HepG2 (cell line): ENCODE results near the gene PVR. TPM values are rescaled to one million over a fixed set of nuclear protein-coding genes. Genes with fewer than 3 reads are reported as not detected.
A peak's percentile ranks its signal among the peaks of the same experiment; 100 is the strongest.

Experiments used
- CCDC6 ChIP-seq: sonication (generic); formaldehyde crosslinking; IDR thresholded peaks from 2 replicates; pipeline ENCODE4 v1.8.1; 2022; ENCODE audit warnings: mild to moderate bottlenecking, missing genetic modification reagents, moderate library complexity
- HES4 ChIP-seq: sonication (generic); formaldehyde crosslinking; IDR thresholded peaks from 2 replicates; pipeline ENCODE4 v1.9.0; 2021; ENCODE audit warnings: mild to moderate bottlenecking, missing genetic modification reagents, borderline replicate concordance
- HNRNPH1 ChIP-seq: fragments of 200-400 bp; formaldehyde crosslinking; optimal IDR thresholded peaks from 2 replicates; pipeline ENCODE3; 2017; ENCODE audit warnings: mild to moderate bottlenecking, low read depth, low read length
- JARID2 ChIP-seq: sonication (generic); formaldehyde crosslinking; IDR thresholded peaks from 2 replicates; pipeline ENCODE4 v1.8.1; 2023; ENCODE audit warnings: missing genetic modification reagents, inconsistent platforms; ENCODE audit not compliant: insufficient replicate concordance
- NFKB2 ChIP-seq: sonication (generic); formaldehyde crosslinking; IDR thresholded peaks from 2 replicates; pipeline ENCODE4 v1.4.0; 2020; ENCODE audit warnings: missing genetic modification reagents, borderline replicate concordance
- NR1H2 ChIP-seq: sonication (generic); formaldehyde crosslinking; IDR thresholded peaks from 2 replicates; pipeline ENCODE4 v1.8.1; 2022; ENCODE audit warnings: low read depth, missing genetic modification reagents, borderline replicate concordance
- PLRG1 ChIP-seq: fragments of 450-650 bp; conservative IDR thresholded peaks from 2 replicates; pipeline ENCODE4 v1.6.1; 2016
- SATB2 ChIP-seq: sonication (generic); formaldehyde crosslinking; IDR thresholded peaks from 2 replicates; pipeline ENCODE4 v1.5.0; 2020; ENCODE audit warnings: missing genetic modification reagents
- SMC3 ChIP-seq: IDR thresholded peaks from 2 replicates; pipeline ENCODE4 v1.6.1; 2011; ENCODE audit warnings: low read length, improper control_type of control experiment
- ZC3H13 ChIP-seq: sonication (generic); formaldehyde crosslinking; IDR thresholded peaks from 2 replicates; pipeline ENCODE4 v1.8.1; 2023; ENCODE audit warnings: mild to moderate bottlenecking, missing genetic modification reagents, moderate library complexity
- ZNF263 ChIP-seq: sonication (generic); formaldehyde crosslinking; IDR thresholded peaks from 2 replicates; pipeline ENCODE4 v1.4.0; 2020; ENCODE audit warnings: missing genetic modification reagents
- polyA plus RNA-seq, 8 experiments: library from polyadenylated mRNA; depleted of rRNA in 3 of 8; stranded (reverse) in 7 of 8; unstranded in 1 of 8; fragments of >200 nt; fragmentation: Illumina TruSeq in 4 of 8; extraction: Trizol in 4 of 8; gene quantifications; 2 replicates each; pipeline versions ENCODE4 v1.2.1 to v1.2.3, GENCODE V29; 2011 to 2016; ENCODE audit warnings: low read depth in 4 of 8, missing spikeins in 1 of 8, mixed read lengths in 1 of 8; ENCODE audit not compliant: insufficient read depth in 1 of 8
- total RNA-seq, 5 experiments: library from RNA; depleted of rRNA; stranded (reverse); fragments of >200 nt; fragmentation: Illumina TruSeq; extraction: Trizol; gene quantifications; 2 replicates each; pipeline ENCODE4 v1.2.3, GENCODE V29; 2016; ENCODE audit warnings: low read depth in 1 of 5
- TF ChIP-seq, protein P1 (sequence below): sonication (generic); formaldehyde crosslinking; IDR thresholded peaks from 2 replicates; pipeline ENCODE4 v1.5.0; 2020; ENCODE audit warnings: mild to moderate bottlenecking, missing genetic modification reagents
- TF ChIP-seq, protein P2 (sequence below): sonication (generic); formaldehyde crosslinking; IDR thresholded peaks from 2 replicates; pipeline ENCODE4 v1.8.1; 2023; ENCODE audit warnings: mild to moderate bottlenecking, missing genetic modification reagents
- TF ChIP-seq, protein P3 (sequence below): sonication (generic); formaldehyde crosslinking; IDR thresholded peaks from 2 replicates; pipeline ENCODE4 v1.5.1; 2020; ENCODE audit warnings: mild to moderate bottlenecking, missing genetic modification reagents, borderline replicate concordance
- TF ChIP-seq, protein P4 (sequence below): sonication (generic); formaldehyde crosslinking; IDR thresholded peaks from 2 replicates; pipeline ENCODE4 v1.5.1; 2020; ENCODE audit warnings: mild to moderate bottlenecking, missing genetic modification reagents, moderate library complexity
- TF ChIP-seq, protein P5 (sequence below): sonication (generic); formaldehyde crosslinking; IDR thresholded peaks from 2 replicates; pipeline ENCODE4 v1.4.0; 2020; ENCODE audit warnings: missing genetic modification reagents

The PVR gene
- total and polyA plus RNA-seq, 2 of the 13 experiments (the other 11 are each of a cell fraction or from before 2014, with no cell fraction given) = 43.4 to 46.6 TPM

DNA sequence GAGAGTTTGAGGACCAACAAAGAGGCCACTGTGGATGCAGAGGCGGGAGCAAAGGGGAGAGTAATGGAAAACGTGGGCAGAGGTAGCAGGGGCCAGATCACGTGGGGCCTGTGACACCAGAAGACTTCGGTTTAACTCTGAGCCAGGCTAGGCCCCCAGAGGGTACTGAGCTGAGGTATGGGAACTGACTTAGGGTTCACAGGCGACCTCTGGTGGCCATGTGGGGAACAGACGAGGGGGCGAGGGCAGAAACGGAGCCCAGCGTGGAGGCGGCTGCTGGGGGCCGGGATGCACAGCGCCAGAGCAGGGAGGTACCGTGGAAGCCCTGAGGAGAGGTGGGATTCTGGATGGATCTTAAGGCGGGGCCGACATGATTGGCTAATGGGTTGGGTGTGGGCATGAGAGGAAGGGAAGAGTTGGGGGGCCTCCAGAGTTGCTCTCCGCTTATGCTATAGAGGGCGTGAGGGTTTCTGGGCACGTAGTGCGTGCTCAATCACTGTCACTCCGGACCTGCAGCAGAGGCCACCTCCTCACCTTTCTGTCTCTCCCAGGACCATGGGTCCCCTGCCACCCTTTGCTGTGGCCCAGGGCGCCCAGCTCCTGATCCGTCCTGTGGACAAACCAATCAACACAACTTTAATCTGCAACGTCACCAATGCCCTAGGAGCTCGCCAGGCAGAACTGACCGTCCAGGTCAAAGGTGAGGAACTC lies 13.7 kb downstream of the PVR start (continued):
- TF ChIP-seq, protein P1, sequence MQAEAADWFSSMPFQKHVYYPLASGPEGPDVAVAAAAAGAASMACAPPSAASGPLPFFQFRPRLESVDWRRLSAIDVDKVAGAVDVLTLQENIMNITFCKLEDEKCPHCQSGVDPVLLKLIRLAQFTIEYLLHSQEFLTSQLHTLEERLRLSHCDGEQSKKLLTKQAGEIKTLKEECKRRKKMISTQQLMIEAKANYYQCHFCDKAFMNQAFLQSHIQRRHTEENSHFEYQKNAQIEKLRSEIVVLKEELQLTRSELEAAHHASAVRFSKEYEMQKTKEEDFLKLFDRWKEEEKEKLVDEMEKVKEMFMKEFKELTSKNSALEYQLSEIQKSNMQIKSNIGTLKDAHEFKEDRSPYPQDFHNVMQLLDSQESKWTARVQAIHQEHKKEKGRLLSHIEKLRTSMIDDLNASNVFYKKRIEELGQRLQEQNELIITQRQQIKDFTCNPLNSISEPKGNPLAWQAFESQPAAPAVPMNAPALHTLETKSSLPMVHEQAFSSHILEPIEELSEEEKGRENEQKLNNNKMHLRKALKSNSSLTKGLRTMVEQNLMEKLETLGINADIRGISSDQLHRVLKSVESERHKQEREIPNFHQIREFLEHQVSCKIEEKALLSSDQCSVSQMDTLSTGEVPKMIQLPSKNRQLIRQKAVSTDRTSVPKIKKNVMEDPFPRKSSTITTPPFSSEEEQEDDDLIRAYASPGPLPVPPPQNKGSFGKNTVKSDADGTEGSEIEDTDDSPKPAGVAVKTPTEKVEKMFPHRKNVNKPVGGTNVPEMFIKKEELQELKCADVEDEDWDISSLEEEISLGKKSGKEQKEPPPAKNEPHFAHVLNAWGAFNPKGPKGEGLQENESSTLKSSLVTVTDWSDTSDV (CRISPR knock-in tag) = no peak
- TF ChIP-seq, protein P2, sequence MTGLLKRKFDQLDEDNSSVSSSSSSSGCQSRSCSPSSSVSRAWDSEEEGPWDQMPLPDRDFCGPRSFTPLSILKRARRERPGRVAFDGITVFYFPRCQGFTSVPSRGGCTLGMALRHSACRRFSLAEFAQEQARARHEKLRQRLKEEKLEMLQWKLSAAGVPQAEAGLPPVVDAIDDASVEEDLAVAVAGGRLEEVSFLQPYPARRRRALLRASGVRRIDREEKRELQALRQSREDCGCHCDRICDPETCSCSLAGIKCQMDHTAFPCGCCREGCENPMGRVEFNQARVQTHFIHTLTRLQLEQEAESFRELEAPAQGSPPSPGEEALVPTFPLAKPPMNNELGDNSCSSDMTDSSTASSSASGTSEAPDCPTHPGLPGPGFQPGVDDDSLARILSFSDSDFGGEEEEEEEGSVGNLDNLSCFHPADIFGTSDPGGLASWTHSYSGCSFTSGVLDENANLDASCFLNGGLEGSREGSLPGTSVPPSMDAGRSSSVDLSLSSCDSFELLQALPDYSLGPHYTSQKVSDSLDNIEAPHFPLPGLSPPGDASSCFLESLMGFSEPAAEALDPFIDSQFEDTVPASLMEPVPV (CRISPR knock-in tag) = no peak
- TF ChIP-seq, protein P3, sequence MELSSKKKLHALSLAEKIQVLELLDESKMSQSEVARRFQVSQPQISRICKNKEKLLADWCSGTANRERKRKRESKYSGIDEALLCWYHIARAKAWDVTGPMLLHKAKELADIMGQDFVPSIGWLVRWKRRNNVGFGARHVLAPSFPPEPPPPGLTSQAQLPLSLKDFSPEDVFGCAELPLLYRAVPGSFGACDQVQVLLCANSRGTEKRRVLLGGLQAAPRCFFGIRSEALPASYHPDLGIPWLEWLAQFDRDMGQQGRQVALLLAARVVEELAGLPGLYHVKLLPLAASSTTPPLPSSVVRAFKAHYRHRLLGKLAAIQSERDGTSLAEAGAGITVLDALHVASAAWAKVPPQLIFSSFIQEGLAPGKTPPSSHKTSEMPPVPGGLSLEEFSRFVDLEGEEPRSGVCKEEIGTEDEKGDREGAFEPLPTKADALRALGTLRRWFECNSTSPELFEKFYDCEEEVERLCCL (CRISPR knock-in tag) = no peak
- TF ChIP-seq SMC3 = peak; percentile 87
- no peak for TF ChIP-seq PLRG1
- TF ChIP-seq SATB2 (CRISPR knock-in tag) = no peak
- TF ChIP-seq CCDC6 (CRISPR knock-in tag) = no peak
- no peak for TF ChIP-seq JARID2
- TF ChIP-seq HES4 (CRISPR knock-in tag) = no peak
- TF ChIP-seq, protein P4, sequence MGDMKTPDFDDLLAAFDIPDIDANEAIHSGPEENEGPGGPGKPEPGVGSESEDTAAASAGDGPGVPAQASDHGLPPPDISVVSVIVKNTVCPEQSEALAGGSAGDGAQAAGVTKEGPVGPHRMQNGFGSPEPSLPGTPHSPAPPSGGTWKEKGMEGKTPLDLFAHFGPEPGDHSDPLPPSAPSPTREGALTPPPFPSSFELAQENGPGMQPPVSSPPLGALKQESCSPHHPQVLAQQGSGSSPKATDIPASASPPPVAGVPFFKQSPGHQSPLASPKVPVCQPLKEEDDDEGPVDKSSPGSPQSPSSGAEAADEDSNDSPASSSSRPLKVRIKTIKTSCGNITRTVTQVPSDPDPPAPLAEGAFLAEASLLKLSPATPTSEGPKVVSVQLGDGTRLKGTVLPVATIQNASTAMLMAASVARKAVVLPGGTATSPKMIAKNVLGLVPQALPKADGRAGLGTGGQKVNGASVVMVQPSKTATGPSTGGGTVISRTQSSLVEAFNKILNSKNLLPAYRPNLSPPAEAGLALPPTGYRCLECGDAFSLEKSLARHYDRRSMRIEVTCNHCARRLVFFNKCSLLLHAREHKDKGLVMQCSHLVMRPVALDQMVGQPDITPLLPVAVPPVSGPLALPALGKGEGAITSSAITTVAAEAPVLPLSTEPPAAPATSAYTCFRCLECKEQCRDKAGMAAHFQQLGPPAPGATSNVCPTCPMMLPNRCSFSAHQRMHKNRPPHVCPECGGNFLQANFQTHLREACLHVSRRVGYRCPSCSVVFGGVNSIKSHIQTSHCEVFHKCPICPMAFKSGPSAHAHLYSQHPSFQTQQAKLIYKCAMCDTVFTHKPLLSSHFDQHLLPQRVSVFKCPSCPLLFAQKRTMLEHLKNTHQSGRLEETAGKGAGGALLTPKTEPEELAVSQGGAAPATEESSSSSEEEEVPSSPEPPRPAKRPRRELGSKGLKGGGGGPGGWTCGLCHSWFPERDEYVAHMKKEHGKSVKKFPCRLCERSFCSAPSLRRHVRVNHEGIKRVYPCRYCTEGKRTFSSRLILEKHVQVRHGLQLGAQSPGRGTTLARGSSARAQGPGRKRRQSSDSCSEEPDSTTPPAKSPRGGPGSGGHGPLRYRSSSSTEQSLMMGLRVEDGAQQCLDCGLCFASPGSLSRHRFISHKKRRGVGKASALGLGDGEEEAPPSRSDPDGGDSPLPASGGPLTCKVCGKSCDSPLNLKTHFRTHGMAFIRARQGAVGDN = peak; percentile 71
- peak; percentile 46; the same call in 1 of the 2 replicates for TF ChIP-seq NFKB2 (CRISPR knock-in tag)
- no peak for TF ChIP-seq ZC3H13 (CRISPR knock-in tag)
- TF ChIP-seq, protein P5, sequence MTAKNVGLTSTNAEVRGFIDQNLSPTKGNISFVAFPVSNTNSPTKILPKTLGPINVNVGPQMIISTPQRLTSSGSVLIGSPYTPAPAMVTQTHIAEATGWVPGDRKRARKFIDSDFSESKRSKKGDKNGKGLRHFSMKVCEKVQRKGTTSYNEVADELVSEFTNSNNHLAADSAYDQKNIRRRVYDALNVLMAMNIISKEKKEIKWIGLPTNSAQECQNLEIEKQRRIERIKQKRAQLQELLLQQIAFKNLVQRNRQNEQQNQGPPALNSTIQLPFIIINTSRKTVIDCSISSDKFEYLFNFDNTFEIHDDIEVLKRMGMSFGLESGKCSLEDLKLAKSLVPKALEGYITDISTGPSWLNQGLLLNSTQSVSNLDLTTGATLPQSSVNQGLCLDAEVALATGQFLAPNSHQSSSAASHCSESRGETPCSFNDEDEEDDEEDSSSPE (CRISPR knock-in tag) = no peak
- TF ChIP-seq ZNF263 (CRISPR knock-in tag) = 0 out of 2 replicates have a peak, but pooled peaks have one; percentile 14
- TF ChIP-seq HNRNPH1 = no peak
- no peak for TF ChIP-seq NR1H2
